HG02884 (cell line): Measurements from ENCODE around the gene MAEA.

ENCODE experiments used
- ATAC-seq: cut with Tn5 transposase; IDR thresholded peaks from one replicate; pipeline ENCODE4 v1.9.1; 2021; ENCODE audit warnings: mild to moderate bottlenecking, moderate library complexity; ENCODE audit not compliant: unreplicated experiment

MAEA gene

GRCh38 chr4:1376841-1377605 lies 87.3 kb downstream of the MAEA start:
- ATAC-seq: no peak

GRCh38 chr4:1377606-1378261 lies 88.0 kb downstream of the MAEA start:
- ATAC-seq: no peak

GRCh38 chr4:1378559-1379231 lies 89.0 kb downstream of the MAEA start:
- ATAC-seq: no peak

- ATAC-seq: no peak
Measured at GRCh38 chr4:1379351-1379781, 89.7 kb downstream of the MAEA start.

- ATAC-seq: no peak
Measured at GRCh38 chr4:1379801-1380331, 90.2 kb downstream of the MAEA start.

- ATAC-seq: no peak
Measured at GRCh38 chr4:1380368-1381151, 90.9 kb downstream of the MAEA start.

- no peak for ATAC-seq
Measured at GRCh38 chr4:1381181-1381621, 91.5 kb downstream of the MAEA start.

GRCh38 chr4:1381944-1382541 lies 92.4 kb downstream of the MAEA start:
- ATAC-seq: no peak

- no peak for ATAC-seq
Measured at GRCh38 chr4:1382776-1383727, 93.4 kb downstream of the MAEA start.

GRCh38 chr4:1383728-1384591 lies 94.3 kb downstream of the MAEA start:
- no peak for ATAC-seq

GRCh38 chr4:1384675-1385372 lies 95.1 kb downstream of the MAEA start:
- ATAC-seq: no peak

- no peak for ATAC-seq
Measured at GRCh38 chr4:1385373-1386340, 96.0 kb downstream of the MAEA start.
